H9 (cell line): ENCODE data around the gene NPAS3. TPM values are rescaled to one million over a fixed set of nuclear protein-coding genes. Genes with fewer than 3 reads are reported as not detected.

ENCODE experiments used
- DNase-seq: peaks from one replicate; pipeline ENCODE4 v3.0.0-alpha.2; 2017
- H2AFZ ChIP-seq: one replicate; pipeline ENCODE4 v1.6.1; 2013; ENCODE audit warnings: mild to moderate bottlenecking, low read length, control low read depth, moderate library complexity
- H2AK5ac ChIP-seq: 2 replicates; pipeline ENCODE4 v1.6.1; 2013; ENCODE audit warnings: low read length, control low read depth, mixed read lengths; ENCODE audit not compliant: insufficient read length
- H2BK120ac ChIP-seq: one replicate; pipeline ENCODE4 v1.6.1; 2013; ENCODE audit warnings: low read depth, mild to moderate bottlenecking, low read length, control low read depth, inconsistent platforms; ENCODE audit not compliant: poor library complexity, severe bottlenecking
- H2BK12ac ChIP-seq: 2 replicates; pipeline ENCODE4 v1.6.1; 2013; ENCODE audit warnings: low read length, control low read depth, mixed read lengths, low read depth; ENCODE audit not compliant: insufficient read length
- H2BK15ac ChIP-seq: 2 replicates; pipeline ENCODE4 v1.6.1; 2013; ENCODE audit warnings: low read depth, low read length, control low read depth
- H2BK20ac ChIP-seq: one replicate; pipeline ENCODE4 v1.6.1; 2013; ENCODE audit warnings: low read depth, mild to moderate bottlenecking, low read length, control low read depth, inconsistent platforms; ENCODE audit not compliant: poor library complexity, severe bottlenecking
- H2BK5ac ChIP-seq: 2 replicates; pipeline ENCODE4 v1.6.1; 2013; ENCODE audit warnings: low read length, control low read depth, mixed read lengths; ENCODE audit not compliant: insufficient read length
- H3K14ac ChIP-seq: 2 replicates; pipeline ENCODE4 v1.6.1; 2013; ENCODE audit warnings: low read length, control low read depth; ENCODE audit not compliant: insufficient read depth
- H3K18ac ChIP-seq: 2 replicates; pipeline ENCODE4 v1.6.1; 2013; ENCODE audit warnings: low read depth, mild to moderate bottlenecking, mixed read lengths, low read length, control low read depth; ENCODE audit not compliant: insufficient read length
- H3K23ac ChIP-seq: 2 replicates; pipeline ENCODE4 v1.6.1; 2013; ENCODE audit warnings: low read length, control low read depth, mixed read lengths, low read depth; ENCODE audit not compliant: insufficient read length
- H3K23me2 ChIP-seq: 2 replicates; pipeline ENCODE4 v1.6.1; 2013; ENCODE audit warnings: low read depth, mild to moderate bottlenecking, mixed read lengths, low read length, control low read depth; ENCODE audit not compliant: insufficient read length, poor library complexity, severe bottlenecking
- H3K27ac ChIP-seq: 2 replicates; pipeline ENCODE4 v1.5.1; 2013; ENCODE audit warnings: low read length, control low read depth, mixed read lengths, low read depth; ENCODE audit not compliant: insufficient read length
- H3K27me3 ChIP-seq: 2 replicates; pipeline ENCODE4 v1.6.1; 2013; ENCODE audit warnings: low read length, control low read depth, inconsistent platforms; ENCODE audit not compliant: insufficient read depth
- H3K4ac ChIP-seq: 2 replicates; pipeline ENCODE4 v1.6.1; 2013; ENCODE audit warnings: low read depth, mild to moderate bottlenecking, control low read depth, inconsistent platforms, low read length, moderate library complexity
- H3K4me1 ChIP-seq: 2 replicates; pipeline ENCODE4 v1.6.1; 2013; ENCODE audit warnings: low read length, control low read depth, inconsistent platforms; ENCODE audit not compliant: insufficient read depth
- H3K4me2 ChIP-seq: 2 replicates; pipeline ENCODE4 v1.6.1; 2013; ENCODE audit warnings: low read length, control low read depth, mixed read lengths; ENCODE audit not compliant: insufficient read length, insufficient read depth
- H3K56ac ChIP-seq: 2 replicates; pipeline ENCODE4 v1.6.1; 2013; ENCODE audit warnings: low read depth, mild to moderate bottlenecking, mixed read lengths, low read length, control low read depth; ENCODE audit not compliant: insufficient read length
- H3K79me1 ChIP-seq: 2 replicates; pipeline ENCODE4 v1.6.1; 2013; ENCODE audit warnings: low read depth, mild to moderate bottlenecking, moderate library complexity, low read length, control low read depth, inconsistent platforms; ENCODE audit not compliant: insufficient read depth, poor library complexity, severe bottlenecking
- H3K79me2 ChIP-seq: 2 replicates; pipeline ENCODE4 v1.6.1; 2013; ENCODE audit warnings: low read length, control low read depth, inconsistent platforms; ENCODE audit not compliant: insufficient read depth
- H3K9ac ChIP-seq: 2 replicates; pipeline ENCODE4 v1.6.1; 2013; ENCODE audit warnings: low read length, control low read depth, mixed read lengths; ENCODE audit not compliant: insufficient read length; ENCODE audit errors: extremely low read depth
- H3K9me3 ChIP-seq: one replicate; pipeline ENCODE4 v1.6.1; 2013; ENCODE audit warnings: low read depth, low read length, inconsistent platforms; ENCODE audit not compliant: control insufficient read depth
- H3T11ph ChIP-seq: one replicate; pipeline ENCODE4 v1.6.1; 2013; ENCODE audit warnings: mild to moderate bottlenecking, low read length, control low read depth, inconsistent platforms
- H4K20me1 ChIP-seq: one replicate; pipeline ENCODE4 v1.6.1; 2013; ENCODE audit not compliant: control insufficient read depth, insufficient read length, insufficient read depth
- H4K5ac ChIP-seq: 2 replicates; pipeline ENCODE4 v1.6.1; 2013; ENCODE audit warnings: low read depth, mild to moderate bottlenecking, mixed read lengths, low read length, control low read depth; ENCODE audit not compliant: insufficient read length
- H4K8ac ChIP-seq: replicated peaks from 2 replicates; pipeline ENCODE4 v1.6.1; 2013; ENCODE audit warnings: low read length, control low read depth, mixed read lengths, low read depth; ENCODE audit not compliant: insufficient read length
- H4K91ac ChIP-seq: 2 replicates; pipeline ENCODE4 v1.6.1; 2013; ENCODE audit warnings: low read depth, mild to moderate bottlenecking, moderate library complexity, mixed read lengths, low read length, control low read depth; ENCODE audit not compliant: insufficient read length
- H3K27ac Mint-ChIP-seq, 3 experiments: 2 replicates in 2 of 3; 3 replicates in 1 of 3; pipeline ENCODE4 v1.8.0; 2020 to 2021; ENCODE audit warnings: mixed read lengths in 3 of 3, mild to moderate bottlenecking in 1 of 3, moderate library complexity in 1 of 3
- H3K27me3 Mint-ChIP-seq: 2 replicates; pipeline ENCODE4 v1.8.0; 2021; ENCODE audit warnings: low read depth, mild to moderate bottlenecking, moderate library complexity, mixed read lengths
- H3K36me3 Mint-ChIP-seq, 3 experiments: 2 replicates in 2 of 3; 3 replicates in 1 of 3; pipeline ENCODE4 v1.8.0; 2020 to 2021; ENCODE audit warnings: low read depth in 3 of 3, mixed read lengths in 3 of 3; ENCODE audit not compliant: insufficient read depth in 1 of 3
- H3K4me1 Mint-ChIP-seq, 2 experiments: 2 replicates each; pipeline ENCODE4 v1.8.0; 2020; ENCODE audit warnings: mixed read lengths in 2 of 2
- H3K4me3 Mint-ChIP-seq, 2 experiments: 2 replicates in 1 of 2; 3 replicates in 1 of 2; pipeline ENCODE4 v1.8.0; 2020 to 2021; ENCODE audit warnings: mild to moderate bottlenecking in 2 of 2, mixed read lengths in 2 of 2, moderate library complexity in 1 of 2
- H3K9me3 Mint-ChIP-seq, 2 experiments: 2 replicates in 1 of 2; 3 replicates in 1 of 2; pipeline ENCODE4 v1.8.0; 2020; ENCODE audit warnings: mild to moderate bottlenecking in 2 of 2, mixed read lengths in 2 of 2, moderate library complexity in 1 of 2
- CTCF ChIP-seq: fragments of 200-600 bp; sonication (generic); conservative IDR thresholded peaks from 3 replicates; pipeline ENCODE4 v1.8.0; 2021; ENCODE audit warnings: antibody characterized with exemption, mild to moderate bottlenecking
- WGBS: extraction: QIAGEN DNeasy Blood & Tissue Kit; methylation state at CpG from one replicate; pipeline ENCODE4 v1.1.7; 2013; ENCODE audit warnings: missing lambda C conversion rate, low lambda C conversion rate, mixed read lengths; ENCODE audit not compliant: insufficient read length; ENCODE audit errors: extremely low coverage; 5-methylcytosine and 5-hydroxymethylcytosine counted together
- total RNA-seq: library from RNA; stranded (reverse); gene quantifications from 2 replicates; pipeline ENCODE4 v1.2.1, GENCODE V29; 2021

Gene NPAS3
- total RNA-seq, 1 experiment from 2014 or later, result 0.17 TPM

GRCh38 chr14:33685026-33685425 is 746.3 kb downstream of the NPAS3 start:
- H3K56ac ChIP-seq, result no peak overlapping the region
- H4K5ac ChIP-seq, result no peak overlapping the region
- DNase-seq, result no peak
- H3T11ph ChIP-seq, result no peak overlapping the region
- H3K4ac ChIP-seq, result no peak overlapping the region
- H2BK5ac ChIP-seq, result no peak overlapping the region
- no peaks in the 10 kb centered on the region for H3K27me3 ChIP-seq
- H2AK5ac ChIP-seq, result no peak overlapping the region
- H4K8ac ChIP-seq, result no peak overlapping the region
- Mint-ChIP-seq H3K27ac (no peak overlapping the region), H3K36me3 (no peaks in the 10 kb centered on the region), H3K4me1 (peaks cover 2 to 5% of the 10 kb centered on the region in 2 experiments), H3K9me3 (no peaks in the 10 kb centered on the region), H3K4me3 (no peak overlapping the region), H3K27me3 (no peaks in the 10 kb centered on the region)
- no peaks in the 10 kb centered on the region for H3K9me3 ChIP-seq
- H3K18ac ChIP-seq, result no peak overlapping the region
- H2BK20ac ChIP-seq, result no peak overlapping the region
- no peaks in the 10 kb centered on the region for H3K23me2 ChIP-seq
- no peak overlapping the region for H3K14ac ChIP-seq
- no peak overlapping the region for H4K91ac ChIP-seq
- H2BK15ac ChIP-seq, result no peak overlapping the region
- H2BK12ac ChIP-seq, result no peak overlapping the region
- H3K79me2 ChIP-seq, result no peaks in the 10 kb centered on the region
- H2AFZ ChIP-seq, result no peak overlapping the region
- WGBS, result no CpG with 5 or more reads among the region's 9 CpGs
- H3K79me1 ChIP-seq, result no peaks in the 10 kb centered on the region
- H3K23ac ChIP-seq, result no peak overlapping the region
- no peak overlapping the region for H3K9ac ChIP-seq
- H4K20me1 ChIP-seq, result no peaks in the 10 kb centered on the region
- TF ChIP-seq CTCF, result no peak
- H3K4me1 ChIP-seq, result no peaks in the 10 kb centered on the region
- no peak overlapping the region for H3K27ac ChIP-seq
- no peak overlapping the region for H2BK120ac ChIP-seq
- no peak overlapping the region for H3K4me2 ChIP-seq
